Keratinocyte (primary cell): Measurements from ENCODE around the gene NEAT1. TPM values are rescaled to one million over a fixed set of nuclear protein-coding genes. Genes with fewer than 3 reads are reported as not detected.

Experiments used
- DNase-seq: peaks from one replicate; pipeline ENCODE4 v3.0.0-alpha.2; 2011; ENCODE audit warnings: low read depth, missing footprints, low spot score
- FAIRE-seq: peaks from 2 replicates; lab custom pipeline; 2011; peaks lifted over from hg19 to GRCh38; lab: Jason Lieb, UNC
- H2AFZ ChIP-seq: 2 replicates; pipeline ENCODE4 v1.6.0; 2012; ENCODE audit warnings: low read length, control low read depth, inconsistent platforms; ENCODE audit not compliant: control insufficient read depth
- H3K27ac ChIP-seq: 2 replicates; pipeline ENCODE4 v1.5.1; 2011; ENCODE audit warnings: low read length; ENCODE audit not compliant: control insufficient read depth, insufficient read depth
- H3K27me3 ChIP-seq: 3 replicates; pipeline ENCODE4 v1.6.0; 2011; ENCODE audit warnings: low read length; ENCODE audit not compliant: control insufficient read depth, insufficient read depth; ENCODE audit errors: extremely low read depth
- H3K36me3 ChIP-seq, 2 experiments: 2 replicates in 1 of 2; 3 replicates in 1 of 2; pipeline ENCODE4 v1.5.1; 2011; ENCODE audit warnings: low read length in 2 of 2, mild to moderate bottlenecking in 1 of 2; ENCODE audit not compliant: control insufficient read depth in 2 of 2, insufficient read depth in 2 of 2; ENCODE audit errors: extremely low read depth in 1 of 2
- H3K4me1 ChIP-seq: 3 replicates; pipeline ENCODE4 v1.5.1; 2011; ENCODE audit warnings: low read length; ENCODE audit not compliant: control insufficient read depth, insufficient read depth; ENCODE audit errors: extremely low read depth
- H3K4me2 ChIP-seq: 3 replicates; pipeline ENCODE4 v1.6.0; 2011; ENCODE audit warnings: low read depth, low read length; ENCODE audit not compliant: control insufficient read depth, insufficient read depth; ENCODE audit errors: extremely low read depth
- H3K4me3 ChIP-seq, 3 experiments: fragments of 200-600 bp in 1 of 3; sonication (generic) in 1 of 3; 2 replicates in 2 of 3; 3 replicates in 1 of 3; pipeline ENCODE4 v1.5.1; 2011 to 2016; ENCODE audit warnings: low read length in 3 of 3, mild to moderate bottlenecking in 3 of 3, control low read depth in 2 of 3, inconsistent platforms in 1 of 3, low read depth in 1 of 3, mixed read lengths in 1 of 3, mixed run types in 1 of 3, moderate library complexity in 1 of 3; ENCODE audit not compliant: control insufficient read depth in 2 of 3, insufficient read depth in 2 of 3; ENCODE audit errors: extremely low read depth in 1 of 3
- H3K79me2 ChIP-seq: 2 replicates; pipeline ENCODE4 v1.6.0; 2012; ENCODE audit warnings: low read length; ENCODE audit not compliant: control insufficient read depth, insufficient read depth
- H3K9ac ChIP-seq: 3 replicates; pipeline ENCODE4 v1.6.0; 2011; ENCODE audit warnings: low read length; ENCODE audit not compliant: control insufficient read depth, insufficient read depth; ENCODE audit errors: extremely low read depth
- H3K9me1 ChIP-seq: 3 replicates; pipeline ENCODE4 v1.6.0; 2011; ENCODE audit warnings: low read length; ENCODE audit not compliant: control insufficient read depth, insufficient read depth; ENCODE audit errors: extremely low read depth
- H3K9me3 ChIP-seq: 2 replicates; pipeline ENCODE4 v1.5.1; 2012; ENCODE audit warnings: low read depth, low read length; ENCODE audit not compliant: control insufficient read depth
- H4K20me1 ChIP-seq: 3 replicates; pipeline ENCODE4 v1.6.0; 2011; ENCODE audit warnings: low read length; ENCODE audit not compliant: control insufficient read depth, insufficient read depth; ENCODE audit errors: extremely low read depth
- EZH2 ChIP-seq: IDR thresholded peaks from one replicate; pipeline ENCODE4 v1.6.1; 2012; ENCODE audit warnings: inconsistent platforms, mild to moderate bottlenecking, low read length, moderate library complexity
- dilution Hi-C: fragments of 300-500 bp; cut with MboI; formaldehyde crosslinking; loops from one replicate; pipeline ENCODE4 v1.7.0; 2020; ENCODE audit warnings: low sequenced_read_pairs; ENCODE audit not compliant: extremely low pct_ligation_motif_present
- polyA plus RNA-seq, 5 experiments: library from polyadenylated mRNA; depleted of rRNA in 3 of 5; stranded (reverse) in 3 of 5; stranded (forward) in 1 of 5; unstranded in 1 of 5; fragments of >200 nt; gene quantifications; 1 replicate in 1 of 5; 2 replicates in 3 of 5; 3 replicates in 1 of 5; pipeline versions ENCODE4 v1.2.1 to v1.2.3, GENCODE V29; 2011 to 2012; ENCODE audit warnings: missing spikeins in 2 of 5, low read depth in 1 of 5, low replicate concordance in 1 of 5
- TF ChIP-seq, protein P1 (sequence below), 3 experiments: IDR thresholded peaks in 1 of 3; conservative IDR thresholded peaks in 1 of 3; optimal IDR thresholded peaks in 1 of 3; 2 replicates in 2 of 3; 3 replicates in 1 of 3; pipeline versions ENCODE3 to v1.5.1; 2011; ENCODE audit warnings: low read length in 3 of 3, mild to moderate bottlenecking in 3 of 3, moderate library complexity in 2 of 3, control low read depth in 1 of 3, inconsistent platforms in 1 of 3; ENCODE audit not compliant: insufficient read depth in 2 of 3; ENCODE audit errors: extremely low read depth in 1 of 3

The NEAT1 gene
- polyA plus RNA-seq, 1 donor (not counting 4 experiments of a cell fraction or from before 2014, with no cell fraction given), result 270 TPM

DNA sequence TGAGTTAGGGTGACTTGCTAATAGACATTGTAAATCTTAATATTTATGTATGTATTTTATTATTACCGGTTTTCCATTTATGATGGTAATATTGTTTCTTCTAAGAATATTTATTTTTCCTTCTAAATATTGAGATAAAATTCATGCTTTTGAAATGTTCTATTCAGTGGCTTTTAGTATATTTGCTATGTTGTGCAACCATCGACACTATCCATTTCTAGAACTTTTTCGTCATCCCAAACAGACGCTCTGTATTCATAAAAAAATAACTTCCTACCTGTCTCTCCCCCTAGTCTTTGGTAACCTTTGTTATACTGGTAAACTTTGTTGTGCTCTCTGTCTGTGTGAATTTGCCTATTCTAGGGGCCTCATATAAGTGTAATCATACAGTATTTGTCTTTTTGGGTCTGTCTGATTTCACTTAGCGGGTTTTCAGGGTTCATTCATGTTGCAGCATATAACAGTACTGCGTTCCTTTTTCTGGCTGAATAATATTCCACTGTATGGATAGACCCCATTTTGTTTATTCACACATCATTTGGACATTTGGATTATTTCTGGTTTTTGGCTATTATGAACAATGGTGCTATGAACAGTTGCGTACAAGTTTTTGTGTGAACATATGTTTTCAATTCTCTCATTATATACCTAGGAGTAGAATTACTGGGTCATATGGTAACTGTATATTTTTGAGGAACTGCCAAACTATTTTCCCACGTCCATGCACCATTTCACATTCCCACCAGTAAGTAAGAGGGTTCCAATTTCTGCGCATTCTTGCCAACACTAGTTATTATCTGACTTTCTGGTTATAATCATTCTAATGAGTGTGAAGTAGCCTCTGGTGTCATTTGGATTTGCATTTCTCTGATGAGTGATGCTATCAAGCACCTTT, 15.9 kb downstream of the NEAT1 start:
- no peaks in the 10 kb centered on the region for H3K9me3 ChIP-seq
- peaks cover 6% of the 10 kb centered on the region for H3K9me1 ChIP-seq
- peaks cover 27% of the 10 kb centered on the region for H3K79me2 ChIP-seq
- dilution Hi-C loops, result no loop called here
- no peak overlapping the region for H3K4me3 ChIP-seq
- no peak for DNase-seq
- no peak overlapping the region for H2AFZ ChIP-seq
- H4K20me1 ChIP-seq, result peaks cover 38% of the 10 kb centered on the region
- H3K27ac ChIP-seq, result no peak overlapping the region
- no peak overlapping the region for H3K9ac ChIP-seq
- H3K27me3 ChIP-seq, result no peaks in the 10 kb centered on the region
- H3K4me2 ChIP-seq, result no peak overlapping the region
- TF ChIP-seq, protein P1, sequence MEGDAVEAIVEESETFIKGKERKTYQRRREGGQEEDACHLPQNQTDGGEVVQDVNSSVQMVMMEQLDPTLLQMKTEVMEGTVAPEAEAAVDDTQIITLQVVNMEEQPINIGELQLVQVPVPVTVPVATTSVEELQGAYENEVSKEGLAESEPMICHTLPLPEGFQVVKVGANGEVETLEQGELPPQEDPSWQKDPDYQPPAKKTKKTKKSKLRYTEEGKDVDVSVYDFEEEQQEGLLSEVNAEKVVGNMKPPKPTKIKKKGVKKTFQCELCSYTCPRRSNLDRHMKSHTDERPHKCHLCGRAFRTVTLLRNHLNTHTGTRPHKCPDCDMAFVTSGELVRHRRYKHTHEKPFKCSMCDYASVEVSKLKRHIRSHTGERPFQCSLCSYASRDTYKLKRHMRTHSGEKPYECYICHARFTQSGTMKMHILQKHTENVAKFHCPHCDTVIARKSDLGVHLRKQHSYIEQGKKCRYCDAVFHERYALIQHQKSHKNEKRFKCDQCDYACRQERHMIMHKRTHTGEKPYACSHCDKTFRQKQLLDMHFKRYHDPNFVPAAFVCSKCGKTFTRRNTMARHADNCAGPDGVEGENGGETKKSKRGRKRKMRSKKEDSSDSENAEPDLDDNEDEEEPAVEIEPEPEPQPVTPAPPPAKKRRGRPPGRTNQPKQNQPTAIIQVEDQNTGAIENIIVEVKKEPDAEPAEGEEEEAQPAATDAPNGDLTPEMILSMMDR (optimal IDR thresholded peaks at IDR 0.05 in 1 of 3, IDR thresholded peaks at IDR 0.05 in 1 of 3, conservative IDR thresholded peaks at IDR 0.05 in 1 of 3; ENCODE audit: extremely low read depth in 1 of 3, insufficient read depth in 2 of 3, low read length in 3 of 3), result no peak
- no peak for TF ChIP-seq EZH2
- peaks cover 19% of the 10 kb centered on the region for H3K4me1 ChIP-seq
- H3K36me3 ChIP-seq, result peaks cover 19 to 55% of the 10 kb centered on the region in 2 experiments
- FAIRE-seq, result no peak

DNA sequence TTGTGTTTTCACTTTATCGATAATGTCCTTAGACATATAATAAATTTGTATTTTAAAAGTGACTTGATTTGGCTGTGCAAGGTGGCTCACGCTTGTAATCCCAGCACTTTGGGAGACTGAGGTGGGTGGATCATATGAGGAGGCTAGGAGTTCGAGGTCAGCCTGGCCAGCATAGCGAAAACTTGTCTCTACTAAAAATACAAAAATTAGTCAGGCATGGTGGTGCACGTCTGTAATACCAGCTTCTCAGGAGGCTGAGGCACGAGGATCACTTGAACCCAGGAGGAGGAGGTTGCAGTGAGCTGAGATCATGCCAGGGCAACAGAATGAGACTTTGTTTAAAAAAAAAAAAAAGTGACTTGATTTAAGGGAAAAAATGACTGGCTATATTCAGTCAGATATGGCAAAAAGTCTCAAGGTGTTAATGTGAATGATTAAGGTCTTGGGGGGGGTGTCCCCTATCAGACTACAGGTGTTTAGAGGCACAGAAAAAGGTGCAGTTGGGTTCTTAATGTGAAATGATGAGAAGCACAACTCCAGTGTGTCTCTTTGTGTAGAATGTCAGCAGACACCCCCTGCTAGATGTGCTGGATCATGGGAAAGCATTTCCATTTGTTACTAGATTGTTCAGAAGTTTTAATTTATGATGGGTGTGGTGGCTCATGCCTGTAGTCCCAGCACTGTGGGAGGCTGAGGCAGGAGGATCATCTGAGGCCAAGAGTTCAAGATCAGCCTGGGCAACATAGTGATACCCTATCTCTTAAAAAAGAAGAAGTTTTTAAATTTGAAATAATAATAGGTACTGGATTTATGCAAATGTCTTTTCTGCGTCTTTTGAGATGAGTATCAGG, 17.0 kb downstream of the NEAT1 start:
- dilution Hi-C loops, result no loop called here
- no peak overlapping the region for H3K27ac ChIP-seq
- H3K27me3 ChIP-seq, result no peaks in the 10 kb centered on the region
- peaks cover 7% of the 10 kb centered on the region for H3K9me1 ChIP-seq
- FAIRE-seq (no peak), DNase-seq (no peak)
- peaks cover 39% of the 10 kb centered on the region for H4K20me1 ChIP-seq
- no peak overlapping the region for H3K9ac ChIP-seq
- H3K4me1 ChIP-seq, result peaks cover 17% of the 10 kb centered on the region
- TF ChIP-seq EZH2, result no peak
- TF ChIP-seq, protein P1 (optimal IDR thresholded peaks at IDR 0.05 in 1 of 3, IDR thresholded peaks at IDR 0.05 in 1 of 3, conservative IDR thresholded peaks at IDR 0.05 in 1 of 3; ENCODE audit: extremely low read depth in 1 of 3, insufficient read depth in 2 of 3, low read length in 3 of 3), result no peak
- no peaks in the 10 kb centered on the region for H3K9me3 ChIP-seq
- no peak overlapping the region for H3K4me3 ChIP-seq
- no peak overlapping the region for H3K4me2 ChIP-seq
- H3K79me2 ChIP-seq, result peaks cover 21% of the 10 kb centered on the region
- peaks cover 21 to 57% of the 10 kb centered on the region in 2 experiments for H3K36me3 ChIP-seq
- no peak overlapping the region for H2AFZ ChIP-seq
